Measurements from ENCODE around the gene NETO2.
"Not testable (repeated sequence)": the region's sequence is repeated elsewhere in the genome, so short reads cannot be mapped to it uniquely, and the experiment has no call there.

Gene NETO2

DNA sequence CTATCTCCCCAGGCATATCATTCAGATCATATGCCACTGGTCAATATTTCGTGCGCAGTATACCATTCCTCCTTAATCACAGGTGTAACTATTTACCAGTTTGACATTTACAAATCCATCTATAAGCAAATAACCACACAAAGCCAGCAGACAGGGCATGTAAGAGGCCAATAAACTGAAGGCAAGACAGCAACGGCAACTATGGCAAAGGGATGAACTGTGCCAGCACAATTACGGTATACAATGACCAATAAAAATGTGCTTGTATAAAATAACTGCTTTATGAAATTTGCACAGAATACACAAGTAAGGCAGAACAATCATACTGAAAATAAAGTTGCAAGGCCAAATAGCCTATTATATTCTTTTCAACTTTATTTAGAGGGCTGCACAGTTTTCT is 9.2 kb downstream of the NETO2 start:
- DNase-seq: no peak

DNA sequence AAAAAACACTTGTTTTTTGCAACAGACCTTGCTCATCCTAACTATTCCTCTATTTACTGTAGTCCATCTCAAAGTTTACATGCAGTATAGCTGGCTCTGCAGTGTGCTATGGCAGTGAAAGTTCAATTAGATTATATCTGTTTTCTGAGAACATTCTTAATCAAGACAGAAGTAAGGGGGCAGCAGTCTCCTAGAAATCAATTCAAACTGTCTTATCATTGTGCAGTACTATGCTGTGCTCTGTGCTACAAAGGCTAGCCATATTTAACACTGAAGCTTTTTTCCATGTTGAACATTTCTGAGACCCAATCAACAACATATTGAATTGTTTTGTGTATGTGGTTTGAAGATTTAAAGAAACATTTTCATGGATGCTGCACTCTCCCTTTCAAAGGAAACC is 11.4 kb downstream of the NETO2 start:
- no peak for DNase-seq

DNA sequence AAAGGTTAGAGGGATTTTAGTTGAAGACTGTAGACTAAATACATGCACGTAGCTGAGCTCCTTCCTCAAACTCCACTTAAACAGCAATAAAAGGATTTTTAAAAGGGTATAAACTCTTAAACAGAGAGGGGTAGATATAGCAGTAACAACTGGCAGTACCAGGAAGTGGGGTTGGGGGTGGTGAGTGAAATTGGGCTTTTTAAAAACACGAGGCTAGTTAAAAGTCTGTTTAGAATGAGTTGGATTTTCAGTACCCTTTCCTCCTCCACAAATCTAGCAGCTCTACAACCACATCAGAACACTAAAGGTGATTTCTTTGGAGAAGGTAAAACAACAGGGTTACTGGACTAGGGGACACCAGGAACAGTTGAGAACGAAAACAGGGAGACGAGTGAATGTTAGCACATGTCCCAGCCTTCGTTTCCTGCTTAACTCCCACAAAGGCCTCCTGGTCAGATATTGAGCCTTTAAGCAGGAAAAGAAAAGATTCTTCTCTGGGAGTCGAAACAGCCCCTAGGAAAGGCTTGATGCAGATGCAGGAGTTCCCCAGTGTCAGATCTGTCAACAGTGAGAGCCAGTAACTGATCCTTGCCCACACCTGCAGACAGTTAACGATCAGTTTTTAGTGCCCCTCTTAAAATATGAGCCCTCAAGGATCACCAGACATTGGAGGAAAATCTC is 13.8 kb downstream of the NETO2 start:
- DNase-seq: no peak

DNA sequence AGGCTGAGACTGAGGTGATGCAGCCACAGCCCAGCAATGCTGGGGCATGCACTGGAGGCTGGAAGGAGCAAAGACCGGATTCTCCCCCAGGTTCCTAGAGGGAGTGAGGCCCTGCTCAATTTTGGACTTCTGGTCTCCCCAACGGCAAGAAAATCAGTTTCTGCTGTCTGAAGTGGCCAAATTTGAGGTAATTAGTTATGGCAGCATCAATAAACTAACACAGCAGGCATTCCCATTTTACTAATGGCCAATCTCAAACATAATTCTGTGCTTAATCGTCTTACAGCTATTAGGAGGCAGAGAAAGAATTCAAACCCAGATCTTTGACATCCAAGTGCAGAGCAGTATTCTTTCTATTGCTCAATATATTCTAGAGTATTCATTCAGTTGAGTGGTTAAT is 16.2 kb downstream of the NETO2 start:
- DNase-seq: no peak

DNA sequence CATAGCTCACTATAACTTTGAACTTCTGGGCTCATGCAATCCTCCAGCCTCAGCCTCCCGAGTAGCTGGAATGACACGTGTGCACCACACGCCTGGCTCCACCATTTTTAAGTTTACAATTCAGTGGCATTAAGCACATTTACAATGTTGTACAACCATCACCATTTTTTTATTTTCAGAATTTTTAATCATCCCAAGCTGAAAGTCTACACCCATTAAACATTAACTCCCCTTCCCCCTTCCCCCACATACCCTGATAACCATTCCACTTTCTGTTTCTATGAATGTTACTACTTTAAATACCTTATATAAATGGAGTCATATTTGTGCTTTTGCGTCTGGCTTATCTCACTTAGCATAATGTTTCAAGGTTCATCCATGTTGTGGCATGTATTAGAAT is 18.0 kb downstream of the NETO2 start:
- no peak for DNase-seq

DNA sequence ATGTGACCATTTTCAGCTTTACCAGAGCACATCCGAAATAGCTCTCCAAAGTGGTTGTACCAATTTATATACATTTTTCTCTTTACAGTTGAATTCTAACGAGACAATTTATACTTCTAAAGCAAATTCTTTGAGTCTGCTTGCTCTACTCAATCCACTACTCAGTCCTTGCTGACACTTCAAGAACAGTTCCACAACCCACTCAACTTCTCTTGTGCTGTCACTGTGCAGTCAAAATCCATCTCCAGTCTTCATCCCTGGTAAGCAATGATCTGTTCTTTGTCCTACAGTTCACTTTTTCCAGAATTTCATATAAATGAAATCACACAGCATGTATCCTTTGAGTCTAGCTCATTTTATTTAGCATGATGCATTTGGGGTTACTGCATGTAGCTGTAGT is 30.6 kb downstream of the NETO2 start:
- DNase-seq: no peak

DNA sequence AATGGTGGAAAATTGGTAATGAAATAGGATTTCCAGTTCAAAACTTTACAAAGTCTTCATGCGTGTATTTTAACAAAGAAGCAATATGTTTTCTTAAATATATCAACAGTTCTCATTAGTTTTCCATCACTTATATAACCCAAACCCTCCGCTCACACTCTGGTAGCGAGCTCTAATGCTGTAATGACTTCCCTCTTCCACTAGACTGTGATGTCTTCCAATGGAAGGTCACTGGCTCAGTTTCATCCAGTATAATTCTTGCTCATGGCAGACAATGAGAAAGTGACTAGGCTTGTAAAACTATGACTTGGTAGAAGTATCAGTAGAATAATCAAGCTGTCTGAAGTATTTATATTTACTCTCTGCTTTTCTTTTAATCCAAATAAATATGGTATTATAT is 32.8 kb downstream of the NETO2 start:
- DNase-seq: no peak

DNA sequence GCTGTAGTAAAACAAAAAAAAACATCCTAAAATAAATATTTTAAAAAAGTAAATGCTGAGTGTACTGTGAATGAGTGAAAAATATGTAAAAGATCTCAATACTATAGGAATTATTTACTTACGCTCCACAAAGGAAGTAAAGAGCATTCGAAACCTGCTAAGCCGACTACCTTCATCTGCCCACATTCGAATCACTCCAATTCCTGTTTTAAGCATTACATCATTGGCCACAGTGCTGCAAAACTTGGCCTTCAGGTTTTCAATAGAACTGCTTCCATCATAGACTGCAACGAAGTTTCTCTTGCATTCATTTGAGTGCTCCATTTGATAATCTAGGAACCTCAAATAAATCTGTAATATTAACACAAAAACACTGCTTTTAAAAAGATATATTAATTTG is 34.4 kb downstream of the NETO2 start:
- DNase-seq: no peak

DNA sequence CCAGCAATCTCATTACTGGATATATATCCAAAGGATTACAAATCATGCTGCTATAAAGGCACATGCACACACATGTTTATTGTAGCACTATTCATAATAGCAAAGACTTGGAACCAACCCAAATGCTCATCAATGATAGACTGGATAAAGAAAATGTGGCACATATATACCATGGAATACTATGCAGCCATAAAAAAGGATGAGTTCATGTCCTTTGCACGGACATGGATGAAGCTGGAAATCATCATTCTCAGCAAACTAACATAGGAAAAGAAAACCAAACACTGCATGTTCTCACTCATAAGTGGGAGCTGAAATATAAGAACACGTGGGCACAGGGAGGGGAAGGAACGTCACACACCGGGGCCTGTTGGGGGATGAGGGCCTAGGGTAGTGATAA is 40.8 kb downstream of the NETO2 start:
- not testable (repeated sequence) for DNase-seq

DNA sequence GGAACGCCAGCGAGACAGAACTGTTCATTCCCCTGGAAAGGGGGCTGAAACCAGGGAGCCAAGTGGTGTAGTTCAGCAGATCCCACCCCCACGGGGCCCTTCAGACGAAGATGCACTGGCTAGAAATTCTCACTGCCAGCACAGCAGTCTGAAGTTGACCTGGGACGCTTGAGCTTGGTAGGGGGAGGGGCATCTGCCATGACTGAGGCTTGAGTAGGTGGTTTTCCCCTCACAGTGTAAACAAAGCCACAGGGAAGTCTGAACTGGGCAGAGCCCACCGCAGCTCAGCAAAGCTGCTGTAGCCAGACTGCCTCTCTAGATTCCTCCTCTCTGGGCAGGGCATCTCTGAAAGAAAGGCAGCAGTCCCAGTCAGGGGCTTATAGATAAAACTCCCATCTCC is 46.6 kb downstream of the NETO2 start:
- DNase-seq: not testable (repeated sequence)

DNA sequence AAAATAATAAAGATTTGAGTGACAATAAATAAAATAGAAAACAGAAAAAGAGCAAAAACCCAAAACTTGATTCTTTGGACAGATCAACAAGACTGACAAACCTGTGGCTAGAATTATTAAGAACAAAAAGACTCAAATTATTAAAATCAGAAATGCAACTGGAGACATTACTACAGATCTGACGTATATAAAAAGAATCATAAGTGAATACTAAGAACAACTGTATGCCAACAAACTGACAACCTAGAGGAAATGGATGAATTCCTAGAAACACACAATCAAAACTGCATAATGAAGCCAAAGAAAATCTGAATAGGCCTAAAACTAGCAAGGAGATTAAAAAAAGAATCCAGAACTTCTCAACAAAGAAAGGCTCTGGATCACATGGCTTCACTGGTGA is 47.4 kb downstream of the NETO2 start:
- no peak for DNase-seq

DNA sequence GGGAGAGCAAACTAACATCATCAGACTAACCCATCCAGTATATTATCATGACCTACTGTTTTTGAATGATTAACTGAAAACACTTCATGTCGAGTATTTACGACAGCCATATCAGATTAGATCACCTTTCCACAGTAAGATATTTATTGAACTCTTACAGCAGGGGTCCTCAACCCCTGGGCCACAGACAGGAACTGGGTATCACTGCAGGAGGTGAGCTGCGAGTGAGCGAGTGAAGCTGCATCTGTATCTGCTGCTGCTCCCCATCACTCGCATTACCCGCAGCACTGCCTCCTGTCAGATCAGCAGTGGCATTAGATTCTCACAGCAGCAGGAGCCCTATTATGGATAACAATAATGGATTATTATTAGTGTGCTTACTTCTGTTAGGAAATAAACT is 59.5 kb downstream of the NETO2 start:
- DNase-seq: no peak

DNA sequence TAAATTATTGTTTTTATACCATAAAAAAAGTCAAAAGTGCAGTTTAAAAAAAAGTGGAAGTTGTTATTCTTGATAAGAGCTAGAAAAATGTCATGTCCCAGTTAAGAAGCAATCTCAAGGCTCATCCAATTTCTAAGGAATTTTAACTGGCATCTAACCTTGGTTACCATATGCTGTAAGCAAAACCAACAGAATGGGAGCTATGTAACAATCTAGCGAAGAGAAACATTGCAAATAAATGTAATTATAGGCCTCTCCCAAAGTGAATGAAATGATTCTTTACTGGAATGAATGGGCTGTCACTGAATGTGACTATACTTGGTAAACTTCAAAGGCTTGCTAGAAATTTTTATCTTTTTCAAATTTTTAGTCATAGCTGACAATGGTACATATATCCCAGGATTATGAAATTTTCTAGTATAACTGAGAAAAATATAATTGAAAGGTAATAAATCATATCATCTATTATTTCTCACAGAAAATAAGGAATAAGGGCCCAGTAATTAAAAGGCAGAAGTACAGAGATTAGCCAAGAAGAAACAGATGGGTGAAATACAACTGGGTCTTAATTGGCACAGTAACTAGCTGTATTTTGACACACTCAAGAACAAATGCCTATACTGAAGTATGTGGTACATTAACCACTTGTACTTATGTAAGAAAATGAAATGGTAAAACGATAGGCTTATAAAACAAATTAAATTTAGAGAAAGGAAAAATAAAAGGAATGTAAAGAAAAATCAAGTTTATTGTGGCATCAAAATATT is 61.5 kb downstream of the NETO2 start:
- no peak for DNase-seq

DNA sequence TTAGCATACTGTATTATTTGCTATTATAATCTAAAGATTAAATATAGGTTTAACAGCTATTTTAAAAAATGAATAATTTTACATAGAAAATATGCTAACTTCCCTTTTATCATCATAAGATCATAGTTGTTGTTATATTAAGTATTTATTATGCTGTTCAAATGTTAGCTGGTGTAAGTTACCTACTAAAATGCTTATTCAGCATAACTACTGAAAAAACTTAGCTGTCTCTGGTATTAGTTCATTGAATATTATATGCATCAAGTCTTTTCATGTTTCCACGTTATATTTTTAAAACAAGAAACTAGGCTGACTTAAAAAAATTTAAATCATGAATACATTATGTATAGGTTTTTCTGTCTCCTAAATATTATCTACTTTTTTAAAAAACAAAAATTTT is 62.6 kb downstream of the NETO2 start:
- DNase-seq: no peak

DNA sequence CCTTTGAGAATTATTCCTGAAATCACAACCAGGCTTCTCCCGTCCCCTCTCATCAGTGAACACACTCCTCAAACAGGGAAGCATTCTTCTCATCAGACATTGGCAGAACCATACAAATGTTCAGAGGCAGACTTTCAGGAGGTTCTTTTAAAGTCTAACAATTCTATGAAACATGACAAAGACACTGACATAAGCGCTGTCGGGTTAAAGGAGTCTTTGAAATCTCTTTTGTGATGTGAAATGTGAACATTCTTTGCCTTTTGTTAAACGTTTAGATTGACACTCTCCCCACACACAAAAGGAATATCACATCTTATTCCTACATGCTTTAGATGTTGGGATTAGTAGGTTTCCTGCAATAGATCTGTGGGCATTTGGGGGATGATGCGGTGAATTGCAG is 63.9 kb downstream of the NETO2 start:
- no peak for DNase-seq

DNA sequence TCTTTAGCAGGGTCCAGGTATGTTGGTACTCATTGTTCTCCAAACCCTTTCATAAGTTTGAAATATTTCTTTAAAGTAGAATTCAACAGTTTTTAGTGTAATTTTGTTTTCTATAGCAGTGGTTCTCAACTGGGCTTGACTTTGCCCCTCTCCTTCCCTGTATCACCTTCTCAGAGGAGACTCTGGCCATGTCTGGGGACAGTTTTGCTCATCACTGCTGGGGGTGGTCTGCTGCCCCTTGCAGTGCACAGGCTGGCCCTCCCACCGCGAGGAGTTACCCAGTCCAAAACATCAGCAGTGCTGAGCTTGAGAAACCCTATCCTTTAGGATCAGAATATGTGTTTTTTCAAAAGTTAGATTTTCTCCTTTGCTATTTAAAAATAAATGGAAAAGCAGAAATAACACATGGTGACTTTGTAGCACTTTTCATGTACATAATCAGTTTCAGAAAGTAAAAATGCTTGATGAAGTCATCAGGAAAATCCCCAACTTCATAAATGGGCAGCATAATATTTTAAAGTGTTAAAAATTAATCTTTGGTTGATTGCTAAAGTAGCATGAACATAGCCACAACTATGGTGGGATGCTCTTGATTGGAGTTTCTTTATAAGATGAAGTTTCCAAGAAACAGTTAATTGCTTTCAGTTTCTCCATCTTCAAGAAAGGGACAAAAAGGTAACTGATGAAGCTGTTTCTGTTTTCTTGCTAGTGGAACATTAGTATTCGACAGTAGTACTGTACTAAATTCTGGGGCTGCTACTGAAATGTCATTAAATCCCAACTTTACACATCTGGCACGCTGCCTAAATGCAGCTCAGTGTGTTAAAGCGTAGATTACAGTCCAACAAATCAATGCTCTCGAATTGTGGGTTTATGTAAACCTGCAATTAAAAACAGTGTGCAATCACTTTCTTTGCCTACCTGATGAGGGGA is 70.3 kb downstream of the NETO2 start:
- no peak for DNase-seq

DNA sequence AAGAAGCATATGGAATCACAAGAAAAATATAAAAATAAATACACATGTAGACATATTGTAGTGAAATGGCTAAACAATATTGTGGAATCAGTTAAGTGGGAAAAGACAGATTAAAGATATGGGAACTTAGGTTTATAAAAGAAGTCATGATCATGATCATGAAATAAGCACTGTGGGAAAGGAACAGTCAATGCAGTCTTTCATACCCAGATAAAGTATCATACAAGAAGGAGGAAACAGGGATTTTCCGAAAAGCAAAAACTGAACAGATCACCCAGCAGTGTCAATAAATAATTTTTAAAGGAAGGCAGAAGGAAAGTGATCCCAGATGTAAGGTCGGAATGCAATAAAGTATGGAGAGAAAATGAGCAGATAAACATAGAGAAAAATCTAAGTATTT is 71.6 kb downstream of the NETO2 start:
- DNase-seq: no peak

DNA sequence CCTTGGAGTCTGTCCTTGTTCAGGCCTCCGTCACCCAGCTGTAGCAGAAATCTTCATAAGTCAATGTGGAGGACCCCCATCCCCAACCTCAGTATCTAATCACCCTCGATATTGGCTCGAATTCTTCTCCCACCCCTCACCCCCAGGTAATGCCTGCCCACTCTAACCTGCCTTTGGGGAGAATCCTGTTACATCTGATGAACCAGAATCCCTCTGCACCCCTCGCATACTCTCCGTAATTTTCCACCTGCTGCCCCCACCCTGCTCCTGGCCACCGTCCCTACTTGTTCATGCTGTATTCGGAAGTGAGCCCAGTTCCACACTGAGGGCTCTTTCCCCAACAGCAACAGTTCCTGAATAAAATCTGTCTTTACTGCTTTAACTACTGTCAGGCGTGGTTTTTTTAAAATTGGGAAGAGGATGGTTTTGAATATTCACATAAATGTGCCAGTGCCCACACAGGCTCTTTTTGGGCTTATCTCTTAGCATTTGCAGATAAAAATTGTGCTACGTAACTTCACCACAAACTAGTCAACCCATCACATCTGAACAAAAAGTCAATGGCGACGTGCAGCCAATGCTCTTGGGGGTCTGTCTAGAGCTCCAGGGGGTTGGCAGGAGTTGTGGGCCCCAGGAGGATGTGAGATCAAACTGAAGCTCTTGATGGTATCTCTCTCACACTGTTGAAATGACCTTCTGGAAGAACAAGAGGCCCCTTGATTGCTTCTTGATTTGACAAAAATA is 73.7 kb downstream of the NETO2 start:
- DNase-seq: no peak

DNA sequence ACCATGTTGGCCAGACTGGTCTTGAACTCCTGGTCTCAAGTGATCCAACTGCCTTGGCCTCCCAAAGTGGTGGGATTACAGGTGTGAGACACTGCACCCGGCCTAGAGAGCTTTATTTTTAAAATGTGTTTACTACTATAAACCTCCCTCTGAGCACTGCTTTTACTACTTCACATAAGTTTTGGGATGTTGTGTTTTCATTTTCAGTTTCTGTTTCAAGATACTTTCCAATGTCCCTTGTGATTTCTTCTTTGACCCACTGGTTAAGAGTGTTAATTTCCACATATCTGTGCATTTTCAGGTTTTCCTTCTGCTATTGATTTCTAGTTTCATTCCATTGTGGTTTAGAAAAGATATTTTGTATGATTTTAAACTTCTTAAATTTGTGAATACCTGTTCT is 74.4 kb downstream of the NETO2 start:
- no peak for DNase-seq

DNA sequence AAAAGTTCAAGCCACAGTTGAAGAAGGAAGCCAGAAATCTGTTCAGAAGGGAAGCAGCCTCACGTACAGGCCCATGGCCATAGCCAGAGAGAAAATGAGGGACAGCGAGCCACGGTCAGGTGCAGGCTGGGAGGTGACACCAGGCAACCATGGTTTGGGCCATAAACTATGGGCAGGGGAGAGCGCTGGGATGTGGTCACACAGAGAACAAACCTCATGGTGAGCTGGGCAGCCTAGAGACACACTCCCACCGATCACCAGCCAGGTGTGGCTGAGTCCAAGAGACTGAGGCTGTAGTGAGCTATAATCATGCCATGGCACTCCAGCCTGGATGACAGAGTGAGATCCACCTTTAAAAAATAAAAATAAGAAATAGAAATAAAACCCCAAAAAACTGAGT is 76.5 kb downstream of the NETO2 start:
- no peak for DNase-seq

DNA sequence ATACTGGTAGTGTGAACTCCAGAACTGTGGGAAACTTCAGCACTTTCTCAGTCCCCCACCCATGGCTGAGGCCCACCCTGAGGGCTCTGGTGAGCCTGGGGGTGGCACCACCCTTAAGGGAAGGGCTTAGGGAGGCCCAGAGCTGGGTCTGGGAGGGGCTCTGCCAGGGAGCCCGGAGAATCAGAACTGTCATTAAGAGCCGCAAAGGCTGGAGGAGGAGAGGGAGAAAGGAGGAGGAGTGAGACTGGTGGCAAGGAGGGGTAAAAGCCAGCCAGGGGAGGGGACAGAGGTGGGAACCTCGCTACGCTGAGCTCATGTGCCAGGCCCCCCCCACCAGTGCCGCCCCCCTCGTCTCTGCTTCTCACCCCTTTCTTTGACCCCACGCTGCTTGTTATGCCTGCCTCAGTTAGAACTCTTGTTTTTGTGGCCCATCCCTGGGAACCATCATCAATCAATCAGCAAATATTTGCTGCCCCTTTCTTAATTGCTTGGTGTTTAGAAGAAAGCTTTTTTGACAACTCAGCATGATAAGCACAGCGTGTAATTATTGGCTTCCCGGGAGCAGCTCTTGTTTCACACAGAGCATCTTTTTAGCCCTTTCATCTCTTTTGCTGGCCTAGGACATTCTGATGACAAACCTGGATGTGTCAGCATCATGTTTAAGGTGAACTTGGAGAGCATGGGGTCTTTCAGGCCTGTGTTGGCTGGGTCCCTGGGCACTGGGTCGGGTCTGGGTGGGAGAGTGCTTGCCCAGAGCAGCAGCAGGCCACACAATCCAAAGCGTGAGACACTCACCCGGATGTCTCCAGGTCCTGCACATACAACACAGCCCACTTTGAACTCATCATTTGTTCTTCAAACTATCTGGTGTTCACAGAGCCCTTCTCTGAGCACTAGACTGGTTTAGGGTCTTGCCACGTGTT is 77.7 kb downstream of the NETO2 start:
- DNase-seq: no peak

DNA sequence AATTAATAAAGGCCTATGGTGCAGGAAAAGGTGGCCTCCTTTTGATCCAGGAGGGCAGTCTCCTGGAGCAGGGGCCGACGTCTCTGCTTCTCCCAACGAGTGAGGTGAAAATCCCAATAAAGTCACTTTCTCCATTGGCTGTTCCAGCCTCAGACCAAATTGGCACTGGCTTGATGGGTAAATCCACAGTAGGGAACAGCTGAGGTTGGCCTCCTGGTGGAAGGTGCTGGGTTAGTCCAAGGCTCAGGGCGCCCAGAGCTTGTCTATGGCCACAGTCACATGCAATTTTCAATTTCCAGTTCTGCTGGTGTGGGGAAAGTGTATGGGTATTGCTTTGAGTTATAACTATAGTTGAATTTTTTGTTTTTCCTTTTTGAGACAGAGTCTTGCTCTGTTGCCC is 79.0 kb downstream of the NETO2 start:
- DNase-seq: no peak
